Hematopoietic multipotent progenitor cell (in vitro differentiated cells): Measurements from ENCODE around the gene MRFAP1. TPM values are rescaled to one million over a fixed set of nuclear protein-coding genes. Genes with fewer than 3 reads are reported as not detected.
"Not testable (repeated sequence)": the region's sequence is repeated elsewhere in the genome, so short reads cannot be mapped to it uniquely, and the experiment has no call there.

Experiments used
- DNase-seq, 3 donors: peaks; one replicate each; pipeline ENCODE4 v3.0.0-alpha.2; 2011 to 2015; ENCODE audit warnings: low read depth in 2 of 3, low spot score in 2 of 3
- total RNA-seq: library from RNA; depleted of rRNA; stranded (reverse); fragments of >200 nt; gene quantifications from one replicate; pipeline ENCODE4 v1.2.3, GENCODE V29; 2012

MRFAP1 gene
- total RNA-seq, 1 donor: 80.0 TPM

- no peak for DNase-seq
Observed at GRCh38 chr4:6609415-6610079, 30.9 kb upstream of the MRFAP1 start.

DNA sequence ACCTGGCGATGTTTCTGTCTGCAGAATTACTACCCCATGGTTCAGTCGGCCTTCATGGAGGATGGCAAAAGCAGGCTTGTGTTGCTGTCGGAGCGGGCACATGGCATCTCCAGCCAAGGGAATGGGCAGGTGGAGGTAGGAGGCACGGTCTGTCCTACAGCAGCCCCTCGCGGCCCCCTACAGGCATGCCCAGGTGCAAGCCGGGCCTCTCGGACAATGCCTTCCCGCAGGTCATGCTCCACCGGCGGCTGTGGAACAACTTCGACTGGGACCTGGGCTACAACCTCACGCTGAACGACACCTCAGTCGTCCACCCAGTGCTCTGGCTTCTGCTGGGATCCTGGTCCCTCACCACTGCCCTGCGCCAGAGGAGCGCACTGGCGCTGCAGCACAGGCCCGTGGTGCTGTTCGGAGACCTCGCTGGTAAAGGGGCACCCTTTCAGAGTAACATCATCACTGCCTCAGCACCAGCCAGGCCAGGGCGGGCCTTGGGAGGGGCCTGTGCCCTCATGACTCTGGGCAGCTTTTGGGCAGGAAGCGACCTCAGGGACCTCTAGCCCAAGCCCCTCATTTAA, 29.5 kb upstream of the MRFAP1 start:
- no peak for DNase-seq

- DNase-seq: no peak
Observed at GRCh38 chr4:6612961-6613675, 27.4 kb upstream of the MRFAP1 start.

DNA sequence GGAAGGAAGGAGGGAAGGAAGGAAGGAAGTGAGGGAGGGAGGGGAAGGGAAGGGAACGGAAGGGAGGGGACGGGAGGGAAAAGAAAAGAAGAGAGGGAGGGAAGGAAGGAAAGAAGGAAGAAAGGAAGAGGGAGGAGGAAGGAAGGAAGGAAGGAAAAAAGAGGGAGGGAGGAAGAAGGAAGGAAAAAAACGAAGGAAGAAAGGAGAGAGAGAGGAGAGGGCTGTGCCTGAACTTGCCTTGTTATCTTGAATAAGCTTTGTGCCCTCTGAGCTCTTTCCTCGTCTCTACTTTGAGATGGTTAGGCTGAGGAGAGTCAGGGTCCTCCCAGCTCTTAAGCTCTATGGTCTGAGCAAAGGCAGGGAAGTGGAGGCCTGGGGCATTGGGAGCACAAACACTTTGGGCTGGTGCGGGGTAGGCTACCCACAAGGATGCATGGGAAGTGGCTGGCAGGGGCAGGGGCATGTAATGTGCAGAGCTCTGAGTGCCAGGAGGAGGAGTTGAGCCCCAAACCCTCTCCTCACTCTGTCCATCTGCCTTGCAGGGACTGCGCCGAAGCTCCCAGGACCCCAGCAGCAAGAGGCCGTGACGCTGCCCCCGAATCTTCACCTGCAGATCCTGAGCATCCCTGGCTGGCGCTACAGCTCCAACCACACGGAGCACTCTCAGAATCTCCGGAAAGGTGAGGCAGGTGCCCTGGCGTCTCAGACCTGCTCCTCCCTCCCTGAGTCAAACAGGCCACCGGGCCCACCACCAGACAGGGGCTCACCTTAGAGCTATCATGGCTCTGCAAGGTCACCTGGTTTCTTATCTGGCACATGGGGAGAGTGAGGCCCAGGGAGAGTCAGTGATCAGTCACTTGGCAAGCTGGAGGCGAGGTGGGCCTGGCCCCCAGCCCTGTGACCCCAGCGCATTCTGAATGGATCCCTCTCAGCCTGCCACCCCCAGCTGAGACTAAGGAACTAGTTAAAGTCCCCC, 26.5 kb upstream of the MRFAP1 start:
- DNase-seq: no peak

DNA sequence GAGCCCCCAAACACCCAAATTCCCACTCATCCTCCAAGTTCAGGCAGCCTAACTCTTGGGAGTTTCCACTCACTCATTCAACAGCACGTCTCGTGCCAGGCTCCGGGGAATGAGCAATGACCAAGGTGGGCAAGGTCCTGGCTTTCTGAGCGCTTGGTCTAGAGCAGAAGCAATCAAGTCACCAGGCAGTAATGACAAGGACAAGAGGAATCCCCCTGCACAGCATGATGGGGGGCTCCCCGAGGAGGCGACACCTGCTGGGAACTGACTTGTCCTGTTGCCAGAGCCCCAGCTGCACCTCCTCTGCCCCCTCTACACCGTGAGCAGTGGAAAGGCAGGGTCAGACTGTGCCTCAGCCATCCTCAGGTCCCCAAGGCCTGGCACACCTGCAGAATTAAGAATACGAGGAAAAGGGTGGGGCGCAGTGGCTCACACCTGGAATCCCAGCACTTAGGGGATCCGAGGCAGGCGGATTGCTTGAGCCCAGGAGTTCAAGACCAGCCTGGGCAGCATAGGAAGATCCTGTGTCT, 25.7 kb upstream of the MRFAP1 start:
- DNase-seq: no peak

- no peak for DNase-seq
Observed at GRCh38 chr4:6616087-6616995, 24.1 kb upstream of the MRFAP1 start.

DNA sequence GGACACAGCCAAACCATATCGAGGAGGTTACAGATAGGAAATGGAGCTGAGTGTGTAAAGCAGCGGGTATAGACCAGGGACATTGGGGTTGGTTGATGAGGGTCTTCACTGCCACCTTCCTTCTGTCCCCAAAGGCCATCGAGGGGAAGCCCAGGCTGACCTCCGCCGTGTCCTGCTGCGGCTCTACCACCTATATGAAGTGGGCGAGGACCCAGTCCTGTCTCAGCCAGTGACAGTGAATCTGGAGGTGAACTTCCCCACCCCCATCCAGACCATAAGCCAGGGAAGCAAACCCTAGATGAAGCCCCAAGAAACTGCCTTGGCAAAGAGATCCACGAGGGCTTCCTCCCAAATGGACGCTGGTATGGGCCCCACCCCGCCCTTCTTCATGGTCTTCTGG, 23.2 kb upstream of the MRFAP1 start:
- no peak for DNase-seq

DNA sequence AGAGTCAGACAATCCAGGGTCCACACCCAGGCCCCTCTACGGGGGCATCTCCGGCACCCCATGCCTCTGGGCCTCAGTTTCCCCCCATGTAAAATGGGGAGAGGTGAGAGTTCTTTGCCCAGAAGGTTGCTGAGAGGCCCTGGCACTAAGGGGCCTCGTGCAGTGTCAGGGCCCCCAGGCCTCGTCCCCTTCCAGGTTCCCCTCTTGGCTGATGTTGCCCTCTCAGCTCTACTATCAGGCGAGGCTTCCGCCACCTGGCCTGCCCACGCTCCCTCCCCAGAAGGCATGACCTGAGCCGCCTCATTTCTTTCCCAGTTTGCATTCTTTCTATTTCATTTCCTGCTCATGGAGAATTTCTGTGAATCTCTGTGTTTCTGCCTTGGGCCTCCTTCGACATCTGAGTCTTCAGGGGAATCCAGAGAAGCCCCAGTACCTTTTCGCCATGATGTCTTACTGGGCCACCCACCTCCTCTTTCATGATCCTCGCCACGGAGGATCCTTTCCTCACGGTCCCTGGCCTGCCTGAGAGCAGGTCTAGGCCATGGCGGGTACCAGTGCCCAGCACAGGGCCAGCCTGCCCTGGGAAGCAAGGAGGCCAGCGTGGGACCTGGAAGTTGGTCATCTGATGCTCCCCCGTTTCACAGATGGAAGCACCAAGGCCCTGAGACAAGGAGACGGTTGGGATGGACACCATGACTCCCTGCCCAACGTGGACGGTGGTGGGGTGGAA, 21.9 kb upstream of the MRFAP1 start:
- DNase-seq: no peak

DNA sequence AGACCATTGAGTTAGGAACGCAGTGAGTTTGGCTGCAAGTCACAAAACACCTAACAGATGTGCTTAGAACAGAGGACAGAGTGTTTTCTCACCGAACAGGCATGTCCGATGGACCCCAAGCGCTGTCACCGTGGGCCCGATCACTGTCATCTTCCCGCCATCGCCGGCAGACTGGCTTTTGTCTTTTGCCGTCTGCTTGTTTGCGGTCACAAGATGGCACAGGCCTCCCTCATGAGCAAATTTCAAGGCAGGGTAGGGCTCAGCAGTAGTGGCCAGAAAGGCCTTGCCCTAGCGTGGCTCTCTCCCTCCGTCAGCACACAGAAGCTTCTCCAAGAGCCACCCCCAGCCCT, 21.4 kb upstream of the MRFAP1 start:
- DNase-seq: no peak

DNA sequence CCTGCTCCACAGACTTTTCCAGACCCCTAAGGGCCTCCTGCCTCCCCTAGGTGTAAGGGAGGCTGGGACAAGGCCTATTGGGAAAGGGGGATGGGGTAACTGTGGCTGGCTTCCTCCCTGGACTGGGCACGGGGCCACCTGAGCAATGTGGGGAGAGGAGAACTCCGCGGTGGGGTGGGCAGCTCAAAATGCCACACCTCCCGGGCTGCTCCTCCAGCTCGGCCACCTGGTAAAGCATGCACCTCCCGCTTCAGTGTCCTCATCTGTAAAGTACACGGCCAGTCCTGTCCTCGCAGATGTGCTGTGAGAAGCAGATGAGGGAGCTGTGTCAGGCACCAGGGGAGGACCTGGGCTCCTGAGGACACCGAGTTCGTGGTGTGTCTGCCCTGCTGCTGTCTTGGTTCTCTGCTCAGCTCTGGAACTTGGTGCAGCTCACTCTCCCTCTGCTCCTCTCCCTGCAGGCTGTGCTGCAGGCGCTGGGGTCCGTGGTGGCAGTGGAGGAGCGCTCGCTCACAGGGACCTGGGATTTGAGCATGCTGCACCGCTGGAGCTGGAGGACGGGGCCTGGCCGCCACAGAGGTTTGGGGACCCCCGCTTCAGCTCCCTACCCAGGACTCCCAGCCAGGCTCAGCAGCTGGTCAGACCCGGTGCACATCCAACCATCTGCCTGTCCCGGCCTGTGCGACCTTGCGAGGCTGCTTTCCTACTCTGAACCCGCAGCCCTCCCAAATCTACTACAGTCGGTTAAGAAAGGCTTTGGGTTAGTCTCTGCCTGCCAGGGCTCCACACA, 20.8 kb upstream of the MRFAP1 start:
- DNase-seq: no peak

GRCh38 chr4:6620296-6620695, 20.2 kb upstream of the MRFAP1 start:
- DNase-seq: no peak

GRCh38 chr4:6620891-6621555, 19.5 kb upstream of the MRFAP1 start:
- no peak for DNase-seq

GRCh38 chr4:6621556-6621927, 18.9 kb upstream of the MRFAP1 start:
- no peak for DNase-seq

DNA sequence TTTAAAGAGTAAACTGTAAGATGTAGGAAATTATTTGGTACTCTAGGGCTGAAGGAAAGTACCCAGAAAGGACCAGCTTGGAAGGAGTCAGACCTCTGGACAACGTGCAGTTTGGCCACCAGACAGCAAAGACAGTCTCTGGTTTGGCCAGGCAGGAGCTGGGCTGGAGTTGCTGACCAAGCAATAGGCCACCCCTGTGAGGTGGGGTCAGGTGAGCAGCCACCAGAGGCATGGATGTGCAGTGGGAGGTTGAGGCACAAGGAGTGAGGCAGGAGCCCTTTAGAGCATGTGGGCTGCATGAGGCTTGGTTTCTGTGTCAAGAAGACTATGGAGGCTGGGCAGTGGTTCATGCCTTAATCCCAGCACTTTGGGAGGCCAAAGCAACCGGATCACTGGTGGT, 17.7 kb upstream of the MRFAP1 start:
- DNase-seq: no peak

DNA sequence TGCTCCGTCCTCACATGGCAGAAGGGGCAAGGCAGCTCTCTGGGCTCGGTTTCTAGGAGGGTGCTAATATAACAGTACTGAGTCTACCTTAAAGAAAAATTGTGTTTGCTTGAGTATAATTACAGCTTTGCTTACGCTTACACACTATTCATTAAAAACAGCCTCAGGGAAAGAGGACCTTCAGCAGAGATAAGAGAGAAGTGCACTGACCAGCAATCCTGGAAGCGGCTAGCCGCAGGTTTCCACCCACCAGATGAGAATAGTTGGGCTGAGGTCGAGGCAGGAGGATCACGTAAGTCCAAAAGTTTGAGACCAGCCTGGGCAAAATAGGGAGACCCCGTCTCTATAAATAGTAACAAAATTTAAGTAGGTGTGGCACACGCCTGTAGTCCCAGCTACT, 15.2 kb upstream of the MRFAP1 start:
- no peak for DNase-seq

- DNase-seq: no peak
Observed at GRCh38 chr4:6626066-6626465, 14.4 kb upstream of the MRFAP1 start.

DNA sequence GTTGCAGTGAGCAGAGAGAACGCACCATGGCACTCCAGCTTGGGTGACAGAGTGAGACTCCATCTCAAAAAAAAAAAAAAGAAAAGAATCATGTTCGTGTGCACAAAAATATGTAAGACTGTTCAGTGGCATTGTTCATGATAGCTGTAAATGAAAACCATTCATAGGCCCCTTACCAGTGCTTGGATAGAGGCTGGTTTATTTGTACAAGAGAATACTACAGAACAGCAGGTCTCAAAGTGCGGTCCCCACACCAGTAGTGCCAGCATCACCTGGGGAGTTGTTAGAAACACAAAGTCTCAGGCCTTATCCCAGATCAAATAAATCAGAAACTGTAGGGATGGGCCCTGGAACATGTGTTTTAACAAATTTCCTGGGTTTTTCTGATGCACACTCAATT, 12.7 kb upstream of the MRFAP1 start:
- DNase-seq: no peak

- not testable (repeated sequence) for DNase-seq
Observed at GRCh38 chr4:6628484-6628883, 12.0 kb upstream of the MRFAP1 start.
